ENCODE results near the gene RTN4IP1. TPM values are rescaled to one million over a fixed set of nuclear protein-coding genes. Genes with fewer than 3 reads are reported as not detected.

The RTN4IP1 gene
- polyA plus RNA-seq (2012; rRNA removed), result 4.3 and 4.9 TPM in 2 replicates
- 5.8 and 6.2 TPM in 2 replicates for polyA plus RNA-seq (2012; cell fraction: cytosol; rRNA removed)
- 2.0 and 3.8 TPM in 2 replicates for polyA plus RNA-seq (2012; cell fraction: nucleus; rRNA removed)

- ChIA-PET POLR2A (no interaction called here), CTCF (interaction anchor here (1.0 kb wide), 1 partner anchor 8 kb away, joined by 3 read pairs; no protein-coding TSS in a partner anchor)
- DNase-seq, result peak; percentile 96
- H4K20me1 ChIP-seq (ENCODE audit: insufficient read depth), result no peaks in the 10 kb centered on the region
- H3K4me3 ChIP-seq (ENCODE audit: low read depth in 2 of 2, low read length in 1 of 2), result peak within 1 kb of the TSS; percentile 78 to 98
- peaks cover 5% of the 10 kb centered on the region; the same call in 1 of the 2 replicates for H3K9me3 ChIP-seq
- peak within 1 kb of the TSS; percentile 100 for H2AFZ ChIP-seq (ENCODE audit: low read depth)
- peak; percentile 76 for TF ChIP-seq TAF1 (IDR thresholded peaks at IDR 0.05; ENCODE audit: borderline replicate concordance, low read depth, low read length)
- TF ChIP-seq JUND (IDR thresholded peaks at IDR 0.05), result no peak
- no peak for TF ChIP-seq GABPA (IDR thresholded peaks at IDR 0.05; ENCODE audit: low read depth)
- peak; percentile 81; the same call in 1 of the 2 replicates for TF ChIP-seq SIN3A (IDR thresholded peaks at IDR 0.05; ENCODE audit: borderline replicate concordance, low read depth, low read length)
- TF ChIP-seq POLR2AphosphoS5 (IDR thresholded peaks at IDR 0.05; ENCODE audit: low read depth, low read length), result no peak; the same call in 1 of the 2 replicates
- TF ChIP-seq, protein P1, sequence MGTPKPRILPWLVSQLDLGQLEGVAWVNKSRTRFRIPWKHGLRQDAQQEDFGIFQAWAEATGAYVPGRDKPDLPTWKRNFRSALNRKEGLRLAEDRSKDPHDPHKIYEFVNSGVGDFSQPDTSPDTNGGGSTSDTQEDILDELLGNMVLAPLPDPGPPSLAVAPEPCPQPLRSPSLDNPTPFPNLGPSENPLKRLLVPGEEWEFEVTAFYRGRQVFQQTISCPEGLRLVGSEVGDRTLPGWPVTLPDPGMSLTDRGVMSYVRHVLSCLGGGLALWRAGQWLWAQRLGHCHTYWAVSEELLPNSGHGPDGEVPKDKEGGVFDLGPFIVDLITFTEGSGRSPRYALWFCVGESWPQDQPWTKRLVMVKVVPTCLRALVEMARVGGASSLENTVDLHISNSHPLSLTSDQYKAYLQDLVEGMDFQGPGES (IDR thresholded peaks at IDR 0.05; ENCODE audit: low read depth, low read length), result peak; percentile 66
- TF ChIP-seq MXI1 (IDR thresholded peaks at IDR 0.05; ENCODE audit: low read depth, low read length), result peak; percentile 95
- 0 out of 2 replicates have a peak, but pooled peaks have one; percentile 30 for TF ChIP-seq ELF1 (IDR thresholded peaks at IDR 0.05)
- no peak for TF ChIP-seq REST (IDR thresholded peaks at IDR 0.05; ENCODE audit: low read depth, low read length)
- TF ChIP-seq RXRA (IDR thresholded peaks at IDR 0.05; ENCODE audit: borderline replicate concordance, low read depth), result no peak
- peak; percentile 99 for TF ChIP-seq YY1 (IDR thresholded peaks at IDR 0.05; ENCODE audit: low read depth)
- peak; percentile 74; the same call in 1 of the 2 replicates for TF ChIP-seq MAX (IDR thresholded peaks at IDR 0.05; ENCODE audit: low read depth)
- TF ChIP-seq CHD2 (IDR thresholded peaks at IDR 0.05; ENCODE audit: low read length, partially characterized antibody), result peak; percentile 60
- TF ChIP-seq GATA2 (CRISPR knock-in tag; IDR thresholded peaks at IDR 0.05), result no peak
- no peak for TF ChIP-seq SMC3 (IDR thresholded peaks at IDR 0.05; ENCODE audit: low read depth, low read length)
- TF ChIP-seq RFX5 (IDR thresholded peaks at IDR 0.05; ENCODE audit: low read length), result 0 out of 2 replicates have a peak, but pooled peaks have one; percentile 35
- H3K4me2 ChIP-seq, result peak within 1 kb of the TSS; percentile 90
- no peaks in the 10 kb centered on the region for H3K9me2 ChIP-seq
- H3K36me3 ChIP-seq (replicated peaks in 1 of 2; ENCODE audit: control insufficient read depth in 1 of 2, insufficient read depth in 2 of 2, low read length in 1 of 2), result no peaks in the 10 kb centered on the region
- peaks cover 4 to 11% of the 10 kb centered on the region in 2 experiments; a peak in 3 of 4 replicates for H3K4me1 ChIP-seq (ENCODE audit: control insufficient read depth in 1 of 2, insufficient read depth in 2 of 2, low read depth in 1 of 2, low read length in 1 of 2)
- H3F3A ChIP-seq (replicated peaks; ENCODE audit: insufficient read depth), result no peaks in the 10 kb centered on the region
- no peaks in the 10 kb centered on the region for H3K27me3 ChIP-seq (ENCODE audit: insufficient read depth)
- WGBS (ENCODE audit: low lambda C conversion rate), result under 1% methylated on average over 31 of the region's 46 CpGs
- peak within 1 kb of the TSS; percentile 73 to 81 for H3K27ac ChIP-seq (ENCODE audit: low read depth in 2 of 2, low read length in 1 of 2)
- peak within 1 kb of the TSS; percentile 94 for H3K9ac ChIP-seq
- H3K79me2 ChIP-seq (ENCODE audit: insufficient read depth), result peaks cover 52% of the 10 kb centered on the region
These were observed at the start of gene RTN4IP1, which contains the start of gene QRSL1 for GRCh38 chr6:106629103-106629858. TSS of gene RTN4IP1 (minus strand) at chr6:106629498. CDS start at chr6:106629021, 477 bp downstream. TSS of gene QRSL1 (plus strand) at chr6:106629578. CDS start at chr6:106629682, 104 bp downstream.

All from SK-N-SH (cell line).